Neural cell (in vitro differentiated cells): Measurements from ENCODE around the gene ADGRB2. TPM values are rescaled to one million over a fixed set of nuclear protein-coding genes. Genes with fewer than 3 reads are reported as not detected.

Experiments used
- H2AFZ ChIP-seq: fragments of 200-600, 300-800 bp; sonication (generic), shearing (Covaris generic); 2 replicates; pipeline ENCODE4 v1.6.0; 2014; ENCODE audit warnings: low read depth, mild to moderate bottlenecking, antibody characterized with exemption, low read length, moderate library complexity
- H3F3A ChIP-seq: fragments of 200-600 bp; shearing (Covaris generic); 2 replicates; pipeline ENCODE4 v1.6.1; 2016; ENCODE audit warnings: mild to moderate bottlenecking, moderate library complexity, mixed read lengths, antibody characterized with exemption, low read length; ENCODE audit not compliant: insufficient read depth, poor library complexity, severe bottlenecking
- H3K27ac ChIP-seq: fragments of 200-600, 300-800 bp; sonication (generic), shearing (Covaris generic); 2 replicates; pipeline ENCODE4 v1.5.1; 2014; ENCODE audit warnings: mild to moderate bottlenecking, low read length, moderate library complexity
- H3K27me3 ChIP-seq: fragments of 300-800, 200-600 bp; sonication (generic), shearing (Covaris generic); 2 replicates; pipeline ENCODE4 v1.6.0; 2014; ENCODE audit warnings: mild to moderate bottlenecking, low read depth, low read length, moderate library complexity; ENCODE audit not compliant: insufficient read depth
- H3K36me3 ChIP-seq: fragments of 300-800, 200-600 bp; sonication (generic), shearing (Covaris generic); 2 replicates; pipeline ENCODE4 v1.5.1; 2014; ENCODE audit warnings: mild to moderate bottlenecking, antibody characterized with exemption, low read length, moderate library complexity; ENCODE audit not compliant: insufficient read depth
- H3K4me2 ChIP-seq: fragments of 300-800, 200-600 bp; sonication (generic), shearing (Covaris generic); 2 replicates; pipeline ENCODE4 v1.6.0; 2014; ENCODE audit warnings: mild to moderate bottlenecking, low read length
- H3K4me3 ChIP-seq: fragments of 300-800, 200-600 bp; sonication (generic), shearing (Covaris generic); 2 replicates; pipeline ENCODE4 v1.5.1; 2014; ENCODE audit warnings: mild to moderate bottlenecking, low read length, moderate library complexity
- H3K79me2 ChIP-seq: fragments of 200-600 bp; shearing (Covaris generic); replicated peaks from 2 replicates; pipeline ENCODE4 v1.6.0; 2014; ENCODE audit warnings: mild to moderate bottlenecking, low read length, moderate library complexity; ENCODE audit not compliant: insufficient read depth
- H3K9ac ChIP-seq: fragments of 300-800, 200-600 bp; sonication (generic), shearing (Covaris generic); 2 replicates; pipeline ENCODE4 v1.6.1; 2016; ENCODE audit warnings: mild to moderate bottlenecking, low read length, mixed read lengths
- H3K9me2 ChIP-seq: fragments of 200-600 bp; shearing (Covaris generic); 2 replicates; pipeline ENCODE4 v1.6.1; 2016; ENCODE audit warnings: mild to moderate bottlenecking, low read length, mixed read lengths; ENCODE audit not compliant: insufficient read depth
- H3K9me3 ChIP-seq: fragments of 200-600, 300-800 bp; sonication (generic), shearing (Covaris generic); 2 replicates; pipeline ENCODE4 v1.6.1; 2016; ENCODE audit warnings: mild to moderate bottlenecking, mixed run types, low read length, moderate library complexity, mixed read lengths
- H4K20me1 ChIP-seq: fragments of 200-600 bp; shearing (Covaris generic); 2 replicates; pipeline ENCODE4 v1.6.1; 2016; ENCODE audit warnings: mild to moderate bottlenecking, mixed run types; ENCODE audit not compliant: insufficient read depth
- EP300 ChIP-seq: fragments of 450-650 bp; conservative IDR thresholded peaks from 2 replicates; pipeline ENCODE4 v1.6.1; 2014; ENCODE audit warnings: antibody characterized with exemption, mild to moderate bottlenecking, moderate library complexity; ENCODE audit not compliant: poor library complexity, severe bottlenecking
- EZH2 ChIP-seq: fragments of 200-600, 300-800 bp; shearing (Covaris generic), sonication (generic); IDR thresholded peaks from 2 replicates; pipeline ENCODE4 v1.6.1; 2014; ENCODE audit warnings: antibody characterized with exemption, low read length, borderline replicate concordance, mild to moderate bottlenecking; ENCODE audit not compliant: insufficient read depth, poor library complexity, severe bottlenecking
- MXI1 ChIP-seq: fragments of 450-650 bp; conservative IDR thresholded peaks from 2 replicates; pipeline ENCODE4 v1.6.1; 2014; ENCODE audit warnings: antibody characterized with exemption, mild to moderate bottlenecking; ENCODE audit not compliant: poor library complexity, severe bottlenecking
- POLR2AphosphoS5 ChIP-seq: IDR thresholded peaks from 2 replicates; pipeline ENCODE4 v1.6.1; 2012
- RAD21 ChIP-seq: fragments of 450-650 bp; conservative IDR thresholded peaks from 2 replicates; pipeline ENCODE4 v1.6.1; 2014; ENCODE audit warnings: antibody characterized with exemption, mild to moderate bottlenecking, moderate library complexity
- REST ChIP-seq: IDR thresholded peaks from 2 replicates; pipeline ENCODE4 v1.6.1; 2012; ENCODE audit warnings: borderline replicate concordance
- SMC3 ChIP-seq: fragments of 450-650 bp; conservative IDR thresholded peaks from 2 replicates; pipeline ENCODE4 v1.6.1; 2014; ENCODE audit warnings: antibody characterized with exemption, mild to moderate bottlenecking, moderate library complexity; ENCODE audit not compliant: poor library complexity
- TAF1 ChIP-seq: IDR thresholded peaks from 2 replicates; pipeline ENCODE4 v1.6.1; 2012; ENCODE audit warnings: low read depth
- polyA plus RNA-seq: library from polyadenylated mRNA; depleted of rRNA; stranded (reverse); fragments of >200 nt; gene quantifications from 2 replicates; pipeline ENCODE4 v1.2.3, GENCODE V29; 2014
- TF ChIP-seq, protein P1 (sequence below): fragments of 450-650 bp; IDR thresholded peaks from 2 replicates; pipeline ENCODE4 v1.5.1; 2014; ENCODE audit warnings: antibody characterized with exemption, mild to moderate bottlenecking, moderate library complexity; ENCODE audit not compliant: poor library complexity, severe bottlenecking

The ADGRB2 gene
- polyA plus RNA-seq, 1 donor from 2014 or later: 45.0 TPM

GRCh38 chr1:31800674-31800967 is 36.5 kb upstream of the ADGRB2 start:
- Histone ChIP-seq H3K9me2 (no peaks in the 10 kb centered on the region), H3K36me3 (no peaks in the 10 kb centered on the region), H3K79me2 (no peaks in the 10 kb centered on the region), H3K4me2 (no peak overlapping the region), H3K9ac (no peak overlapping the region), H2AFZ (no peak overlapping the region), H3K9me3 (no peaks in the 10 kb centered on the region), H3F3A (no peaks in the 10 kb centered on the region), H3K4me3 (no peak overlapping the region), H3K27ac (no peak overlapping the region), H4K20me1 (no peaks in the 10 kb centered on the region), H3K27me3 (no peaks in the 10 kb centered on the region)
- TF ChIP-seq SMC3 (no peak), EP300 (no peak), RAD21 (no peak), POLR2AphosphoS5 (no peak), TAF1 (no peak), MXI1 (no peak), EZH2 (no peak), REST (no peak)
- TF ChIP-seq, protein P1, sequence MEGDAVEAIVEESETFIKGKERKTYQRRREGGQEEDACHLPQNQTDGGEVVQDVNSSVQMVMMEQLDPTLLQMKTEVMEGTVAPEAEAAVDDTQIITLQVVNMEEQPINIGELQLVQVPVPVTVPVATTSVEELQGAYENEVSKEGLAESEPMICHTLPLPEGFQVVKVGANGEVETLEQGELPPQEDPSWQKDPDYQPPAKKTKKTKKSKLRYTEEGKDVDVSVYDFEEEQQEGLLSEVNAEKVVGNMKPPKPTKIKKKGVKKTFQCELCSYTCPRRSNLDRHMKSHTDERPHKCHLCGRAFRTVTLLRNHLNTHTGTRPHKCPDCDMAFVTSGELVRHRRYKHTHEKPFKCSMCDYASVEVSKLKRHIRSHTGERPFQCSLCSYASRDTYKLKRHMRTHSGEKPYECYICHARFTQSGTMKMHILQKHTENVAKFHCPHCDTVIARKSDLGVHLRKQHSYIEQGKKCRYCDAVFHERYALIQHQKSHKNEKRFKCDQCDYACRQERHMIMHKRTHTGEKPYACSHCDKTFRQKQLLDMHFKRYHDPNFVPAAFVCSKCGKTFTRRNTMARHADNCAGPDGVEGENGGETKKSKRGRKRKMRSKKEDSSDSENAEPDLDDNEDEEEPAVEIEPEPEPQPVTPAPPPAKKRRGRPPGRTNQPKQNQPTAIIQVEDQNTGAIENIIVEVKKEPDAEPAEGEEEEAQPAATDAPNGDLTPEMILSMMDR: no peak

GRCh38 chr1:31799895-31800673 is 35.9 kb upstream of the ADGRB2 start:
- Histone ChIP-seq H2AFZ (no peak overlapping the region), H3K9ac (no peak overlapping the region), H3K9me3 (no peaks in the 10 kb centered on the region), H3K4me2 (no peak overlapping the region), H3K4me3 (no peak overlapping the region), H3K27ac (no peak overlapping the region), H4K20me1 (no peaks in the 10 kb centered on the region), H3F3A (no peaks in the 10 kb centered on the region), H3K79me2 (no peaks in the 10 kb centered on the region), H3K36me3 (no peaks in the 10 kb centered on the region), H3K27me3 (no peaks in the 10 kb centered on the region), H3K9me2 (no peaks in the 10 kb centered on the region)
- TF ChIP-seq, protein P1: no peak
- TF ChIP-seq RAD21 (no peak), EZH2 (no peak), EP300 (no peak), POLR2AphosphoS5 (no peak), SMC3 (no peak), REST (no peak), MXI1 (no peak), TAF1 (no peak)
